ENCODE measurements around the gene ABHD4. TPM values are rescaled to one million over a fixed set of nuclear protein-coding genes. Genes with fewer than 3 reads are reported as not detected.

The ABHD4 gene
- total and polyA plus RNA-seq, 4 donors = 20.3 to 47.4 (median 43.2) TPM

DNA sequence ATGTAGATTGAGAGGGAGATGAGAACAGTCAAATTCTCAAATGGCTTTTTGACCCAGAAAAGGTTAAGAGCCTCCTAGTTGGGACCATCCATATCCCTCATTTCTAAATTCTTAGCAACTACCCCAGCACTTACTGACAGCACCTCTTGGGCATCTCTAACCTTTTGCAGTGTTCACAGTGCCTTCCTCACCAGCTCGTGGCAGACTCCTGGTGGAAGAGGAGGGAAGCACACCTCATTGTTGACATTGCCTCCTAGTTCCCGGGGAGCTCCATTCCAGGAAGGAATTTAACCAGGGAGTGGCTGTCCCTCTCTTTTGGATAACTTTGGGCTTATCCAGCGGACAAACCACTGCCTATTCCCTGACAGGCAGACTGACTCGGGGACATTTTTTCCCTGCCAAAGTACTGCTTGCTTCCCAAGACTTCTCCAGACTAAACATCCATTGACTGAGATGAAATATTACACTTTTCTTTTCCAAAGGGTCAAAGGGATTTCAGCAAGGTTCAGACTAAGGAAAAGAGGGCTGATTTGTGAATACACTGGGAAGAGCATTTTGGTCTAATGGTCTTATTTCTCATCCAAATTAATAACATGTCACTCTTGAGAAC, 55.0 kb downstream of the ABHD4 start:
- peak in 1 of 2 donors; percentile 57 for DNase-seq
- no peaks in the 10 kb centered on the region for H3K27me3 ChIP-seq (ENCODE audit: control insufficient read depth in 1 of 2, insufficient read depth in 2 of 2, low read length in 1 of 2)
- H3K4me1 ChIP-seq (ENCODE audit: control insufficient read depth in 1 of 2, insufficient read depth in 2 of 2, low read length in 2 of 2) = no peaks in the 10 kb centered on the region
- H3K36me3 ChIP-seq (ENCODE audit: control insufficient read depth in 1 of 2, insufficient read depth in 2 of 2, low read length in 1 of 2) = no peaks in the 10 kb centered on the region
- H3K9me3 ChIP-seq (ENCODE audit: control insufficient read depth, low read length) = no peaks in the 10 kb centered on the region
- intact Hi-C loops (cut with DNase I) = loop anchor here (2.0 to 10.0 kb wide), 4 partner anchors 81 to 202 kb away; partner anchors contain the start of gene SLC7A7 (in 1 of the 2)
- H3K4me3 ChIP-seq (ENCODE audit: low read length in 2 of 2) = no peak overlapping the region
- no peak overlapping the region for H3K27ac ChIP-seq (ENCODE audit: low read depth in 1 of 2, low read length in 2 of 2)
- ATAC-seq (ENCODE audit: low FRiP score) = peak; percentile 58
- WGBS, 2 donors = 4 to 7% methylated on average over 4 of the region's 4 CpGs

DNA sequence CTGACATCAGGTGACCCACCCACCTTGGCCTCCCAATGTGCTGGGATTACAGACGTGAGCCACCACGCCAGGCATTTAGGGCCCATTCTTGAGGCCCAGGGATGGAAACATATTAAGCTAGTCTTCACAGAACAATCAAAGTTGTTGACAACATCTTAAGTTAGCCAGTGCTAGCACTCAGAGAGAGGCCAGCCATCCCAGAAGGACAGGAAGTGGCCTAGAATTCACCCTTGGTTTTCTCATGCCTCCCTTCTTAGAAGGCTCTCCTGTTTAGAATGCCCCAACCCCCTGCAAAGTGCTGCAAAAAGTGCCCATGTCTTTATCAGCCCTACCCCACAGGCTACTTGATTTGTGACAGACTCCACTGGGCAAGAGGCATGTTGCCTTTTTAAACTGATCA, 58.1 kb downstream of the ABHD4 start:
- ATAC-seq (ENCODE audit: low FRiP score) (no peak), DNase-seq (no peak)
- Histone ChIP-seq H3K27me3 (ENCODE audit: control insufficient read depth in 1 of 2, insufficient read depth in 2 of 2, low read length in 1 of 2) (no peaks in the 10 kb centered on the region), H3K9me3 (ENCODE audit: control insufficient read depth, low read length) (no peaks in the 10 kb centered on the region), H3K4me1 (ENCODE audit: control insufficient read depth in 1 of 2, insufficient read depth in 2 of 2, low read length in 2 of 2) (no peaks in the 10 kb centered on the region), H3K27ac (ENCODE audit: low read depth in 1 of 2, low read length in 2 of 2) (no peak overlapping the region), H3K36me3 (ENCODE audit: control insufficient read depth in 1 of 2, insufficient read depth in 2 of 2, low read length in 1 of 2) (no peaks in the 10 kb centered on the region), H3K4me3 (ENCODE audit: low read length in 2 of 2) (no peak overlapping the region)
- WGBS, 2 donors = 84 to 87% methylated on average over 2 of the region's 2 CpGs
- intact Hi-C loops (cut with DNase I) = loop anchor here in 1 of 2 donors (10.0 kb wide), 2 partner anchors 159 to 199 kb away; partner anchors contain the start of gene SLC7A7

DNA sequence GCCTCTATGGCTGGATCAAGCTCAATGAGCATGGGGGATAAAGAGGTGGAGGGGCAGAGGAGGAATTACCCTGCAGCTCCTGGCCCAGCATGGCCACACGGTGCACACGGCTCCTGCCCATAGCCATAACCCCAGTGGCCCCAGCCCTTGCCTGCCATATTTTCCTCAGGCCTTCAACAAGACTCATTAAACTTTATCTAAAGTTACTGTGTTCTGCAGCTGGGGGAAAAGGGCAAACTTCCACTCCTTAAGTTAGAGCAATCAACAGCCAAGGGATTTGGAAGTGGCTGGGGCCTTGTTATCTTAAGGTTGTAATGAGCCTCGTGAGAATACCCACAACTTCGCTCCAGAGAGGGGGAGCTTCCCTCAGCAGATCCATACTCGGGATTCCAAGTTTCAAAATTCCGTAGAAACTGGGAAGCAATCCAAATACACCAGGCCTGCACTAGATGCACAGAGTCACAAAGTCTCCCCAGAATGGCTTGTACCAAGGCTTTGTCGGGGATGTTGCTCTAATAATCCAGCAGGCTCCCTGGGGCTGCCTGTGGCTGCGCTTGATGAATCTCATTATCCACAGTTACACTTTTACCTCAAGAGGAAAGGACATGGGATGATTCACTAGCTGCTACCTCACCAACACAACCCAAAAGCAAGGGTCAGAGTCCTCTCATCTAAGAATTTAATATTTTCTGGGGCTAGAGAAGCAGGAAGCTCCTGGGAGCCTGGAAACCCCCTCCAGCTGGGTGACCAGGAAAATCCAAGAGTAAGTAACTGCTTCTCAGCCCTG, 59.0 kb downstream of the ABHD4 start:
- intact Hi-C loops (cut with DNase I) = loop anchor here in 1 of 2 donors (10.0 kb wide), 2 partner anchors 158 to 198 kb away; partner anchors contain the start of gene SLC7A7
- no peak for ATAC-seq (ENCODE audit: low FRiP score)

DNA sequence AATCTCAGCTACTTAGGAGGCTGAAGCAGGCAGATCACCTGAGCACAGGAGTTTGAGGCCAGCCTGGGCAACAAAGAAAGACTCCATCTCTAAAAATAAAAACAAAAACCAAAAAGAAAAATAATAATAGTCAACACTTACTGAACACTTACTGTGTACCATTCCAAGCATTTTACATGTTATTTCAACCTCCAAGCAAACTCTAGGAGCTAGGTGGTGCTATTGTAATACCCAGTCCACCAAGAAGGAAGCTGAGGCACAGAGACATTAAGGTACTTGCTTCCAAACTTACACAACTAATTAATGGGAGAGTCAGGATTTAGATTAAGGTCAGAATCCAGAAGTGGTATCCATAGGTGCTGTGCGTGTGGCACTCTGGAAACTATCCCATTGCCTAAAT, 59.8 kb downstream of the ABHD4 start:
- H3K27me3 ChIP-seq (ENCODE audit: control insufficient read depth in 1 of 2, insufficient read depth in 2 of 2, low read length in 1 of 2) = no peaks in the 10 kb centered on the region
- no peaks in the 10 kb centered on the region for H3K4me1 ChIP-seq (ENCODE audit: control insufficient read depth in 1 of 2, insufficient read depth in 2 of 2, low read length in 2 of 2)
- no peaks in the 10 kb centered on the region for H3K36me3 ChIP-seq (ENCODE audit: control insufficient read depth in 1 of 2, insufficient read depth in 2 of 2, low read length in 1 of 2)
- intact Hi-C loops (cut with DNase I) = loop anchor here in 1 of 2 donors (10.0 kb wide), 2 partner anchors 157 to 197 kb away; partner anchors contain the start of gene SLC7A7
- no peak for DNase-seq
- WGBS, 2 donors = 100% methylated on average over 1 of the region's 1 CpG
- H3K27ac ChIP-seq (ENCODE audit: low read depth in 1 of 2, low read length in 2 of 2) = no peak overlapping the region
- H3K9me3 ChIP-seq (ENCODE audit: control insufficient read depth, low read length) = no peaks in the 10 kb centered on the region
- peak; percentile 62 for ATAC-seq (ENCODE audit: low FRiP score)
- no peak overlapping the region for H3K4me3 ChIP-seq (ENCODE audit: low read length in 2 of 2)

More for the DNA sequence above, 59.0 kb downstream of the ABHD4 start:
- no peaks in the 10 kb centered on the region for H3K4me1 ChIP-seq (ENCODE audit: control insufficient read depth in 1 of 2, insufficient read depth in 2 of 2, low read length in 2 of 2)
- H3K9me3 ChIP-seq (ENCODE audit: control insufficient read depth, low read length) = no peaks in the 10 kb centered on the region
- DNase-seq = no peak
- H3K27ac ChIP-seq (ENCODE audit: low read depth in 1 of 2, low read length in 2 of 2) = no peak overlapping the region
- H3K27me3 ChIP-seq (ENCODE audit: control insufficient read depth in 1 of 2, insufficient read depth in 2 of 2, low read length in 1 of 2) = no peaks in the 10 kb centered on the region
- H3K36me3 ChIP-seq (ENCODE audit: control insufficient read depth in 1 of 2, insufficient read depth in 2 of 2, low read length in 1 of 2) = no peaks in the 10 kb centered on the region
- WGBS, 2 donors = 25 to 38% methylated on average over 8 of the region's 8 CpGs
- H3K4me3 ChIP-seq (ENCODE audit: low read length in 2 of 2) = no peak overlapping the region

DNA sequence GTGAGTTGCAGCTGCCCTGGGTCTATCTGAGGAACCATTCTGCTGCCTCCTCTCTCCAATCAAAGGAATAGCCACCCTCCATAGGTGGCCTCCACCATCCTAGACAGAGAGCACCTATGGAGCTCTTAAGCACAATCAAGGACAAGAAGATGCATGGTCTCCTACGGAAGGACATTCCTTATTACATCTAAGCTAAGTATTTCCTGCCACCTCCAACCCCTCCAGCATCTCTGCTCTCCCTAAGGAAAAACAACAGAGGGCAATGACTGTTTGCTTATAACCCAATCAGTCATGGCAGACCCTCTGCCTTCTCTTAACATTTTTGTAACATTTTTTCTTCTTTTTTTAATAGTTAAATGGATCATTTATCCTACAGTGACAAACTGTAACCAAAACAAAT, 60.8 kb downstream of the ABHD4 start:
- intact Hi-C loops (cut with DNase I) = loop anchor here in 1 of 2 donors (10.0 kb wide), 2 partner anchors 156 to 196 kb away; partner anchors contain the start of gene SLC7A7
- no peaks in the 10 kb centered on the region for H3K9me3 ChIP-seq (ENCODE audit: control insufficient read depth, low read length)
- ATAC-seq (ENCODE audit: low FRiP score) (no peak), DNase-seq (no peak)
- no peaks in the 10 kb centered on the region for H3K4me1 ChIP-seq (ENCODE audit: control insufficient read depth in 1 of 2, insufficient read depth in 2 of 2, low read length in 2 of 2)
- no peaks in the 10 kb centered on the region for H3K36me3 ChIP-seq (ENCODE audit: control insufficient read depth in 1 of 2, insufficient read depth in 2 of 2, low read length in 1 of 2)
- no peak overlapping the region for H3K4me3 ChIP-seq (ENCODE audit: low read length in 2 of 2)
- 43% methylated on average over 1 of the region's 1 CpG for WGBS, 2 donors
- H3K27me3 ChIP-seq (ENCODE audit: control insufficient read depth in 1 of 2, insufficient read depth in 2 of 2, low read length in 1 of 2) = no peaks in the 10 kb centered on the region
- H3K27ac ChIP-seq (ENCODE audit: low read depth in 1 of 2, low read length in 2 of 2) = no peak overlapping the region

DNA sequence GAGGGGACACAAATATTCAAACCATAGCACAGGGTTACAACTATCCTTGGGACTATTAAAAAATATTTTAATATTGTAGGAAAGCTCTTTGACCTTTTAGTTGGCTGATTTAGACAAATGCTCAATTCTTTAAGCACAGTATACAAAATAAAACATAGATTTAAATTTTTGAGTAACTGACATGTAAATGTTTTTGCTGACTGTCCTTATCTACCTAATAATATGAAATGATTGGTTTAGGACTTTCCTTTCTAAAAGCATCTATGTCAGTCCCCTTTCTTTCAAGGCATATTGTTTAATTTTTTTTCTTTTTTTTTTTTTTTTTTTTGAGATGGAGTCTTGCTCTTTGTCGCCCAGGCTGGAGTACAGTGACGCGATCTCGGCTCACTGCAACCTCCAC, 62.6 kb downstream of the ABHD4 start:
- ATAC-seq (ENCODE audit: low FRiP score) (no peak), DNase-seq (no peak)
- Histone ChIP-seq H3K9me3 (ENCODE audit: control insufficient read depth, low read length) (no peaks in the 10 kb centered on the region), H3K4me1 (ENCODE audit: control insufficient read depth in 1 of 2, insufficient read depth in 2 of 2, low read length in 2 of 2) (no peaks in the 10 kb centered on the region), H3K4me3 (ENCODE audit: low read length in 2 of 2) (no peak overlapping the region), H3K27ac (ENCODE audit: low read depth in 1 of 2, low read length in 2 of 2) (no peak overlapping the region), H3K27me3 (ENCODE audit: control insufficient read depth in 1 of 2, insufficient read depth in 2 of 2, low read length in 1 of 2) (no peaks in the 10 kb centered on the region), H3K36me3 (ENCODE audit: control insufficient read depth in 1 of 2, insufficient read depth in 2 of 2, low read length in 1 of 2) (no peaks in the 10 kb centered on the region)
- intact Hi-C loops (cut with DNase I) = no loop called here
- WGBS, 2 donors = 92 to 96% methylated on average over 4 of the region's 4 CpGs

Other genes starting within 250 kb of the ABHD4 start
- gene DAD1, start 9.1 kb upstream of the ABHD4 start, total RNA-seq = 100 to 1,000 TPM; 143 to 149 TPM
- 100 to 1,000 TPM; 240 to 309 TPM for gene DAD1, start 9.1 kb upstream of the ABHD4 start, polyA plus RNA-seq
- not detected for gene OR6J1, start 46.1 kb downstream of the ABHD4 start, total RNA-seq
- not detected for gene OR6J1, start 46.1 kb downstream of the ABHD4 start, polyA plus RNA-seq
- 10 to 100 TPM; 60.0 to 74.8 TPM for gene OXA1L, start 168.4 kb downstream of the ABHD4 start, total RNA-seq
- gene OXA1L, start 168.4 kb downstream of the ABHD4 start, polyA plus RNA-seq = 100 to 1,000 TPM in 1 of 2 donors, 10 to 100 TPM in 1; 69.4 to 123 TPM
- gene SLC7A7, start 217.1 kb downstream of the ABHD4 start, total RNA-seq = 10 to 100 TPM; 16.7 TPM
- gene SLC7A7, start 217.1 kb downstream of the ABHD4 start, polyA plus RNA-seq = 10 to 100 TPM; 15.4 to 44.2 TPM
- gene MRPL52, start 231.6 kb downstream of the ABHD4 start, total RNA-seq = 10 to 100 TPM; 37.2 to 49.1 TPM
- 10 to 100 TPM; 47.3 to 56.0 TPM for gene MRPL52, start 231.6 kb downstream of the ABHD4 start, polyA plus RNA-seq
- 100 to 1,000 TPM; 206 to 250 TPM for gene MMP14, start 238.3 kb downstream of the ABHD4 start, total RNA-seq
- gene MMP14, start 238.3 kb downstream of the ABHD4 start, polyA plus RNA-seq = 10 to 100 TPM; 29.8 to 99.2 TPM